IPS-18a (cell line): ENCODE data around the gene LRP1B.

Experiments used
- H3K27ac ChIP-seq: one replicate; pipeline ENCODE4 v1.5.1; 2013; ENCODE audit warnings: low read length
- H3K27me3 ChIP-seq: one replicate; pipeline ENCODE4 v1.6.1; 2013; ENCODE audit warnings: mild to moderate bottlenecking, low read length; ENCODE audit not compliant: control insufficient read depth, insufficient read depth
- H3K36me3 ChIP-seq: one replicate; pipeline ENCODE4 v1.6.1; 2013; ENCODE audit warnings: low read depth, low read length; ENCODE audit not compliant: control insufficient read depth
- H3K4me1 ChIP-seq: one replicate; pipeline ENCODE4 v1.6.1; 2013; ENCODE audit warnings: low read depth, low read length; ENCODE audit not compliant: control insufficient read depth
- H3K4me3 ChIP-seq: one replicate; pipeline ENCODE4 v1.5.1; 2013; ENCODE audit warnings: low read length
- H3K9ac ChIP-seq: one replicate; pipeline ENCODE4 v1.6.1; 2013; ENCODE audit warnings: mild to moderate bottlenecking, low read length, moderate library complexity
- H3K9me3 ChIP-seq: one replicate; pipeline ENCODE4 v1.6.1; 2013; ENCODE audit warnings: low read depth, low read length; ENCODE audit not compliant: control insufficient read depth

The LRP1B gene

GRCh38 chr2:140498360-140498759 lies 1632.5 kb downstream of the LRP1B start:
- Histone ChIP-seq H3K36me3 (no peaks in the 10 kb centered on the region), H3K9ac (no peak overlapping the region), H3K4me1 (no peaks in the 10 kb centered on the region), H3K27me3 (no peaks in the 10 kb centered on the region), H3K4me3 (no peak overlapping the region), H3K9me3 (no peaks in the 10 kb centered on the region), H3K27ac (no peak overlapping the region)

GRCh38 chr2:140496714-140497113 lies 1634.1 kb downstream of the LRP1B start:
- Histone ChIP-seq H3K9me3 (no peaks in the 10 kb centered on the region), H3K4me3 (no peak overlapping the region), H3K27me3 (no peaks in the 10 kb centered on the region), H3K27ac (no peak overlapping the region), H3K4me1 (no peaks in the 10 kb centered on the region), H3K36me3 (no peaks in the 10 kb centered on the region), H3K9ac (no peak overlapping the region)

- Histone ChIP-seq H3K27ac (no peak overlapping the region), H3K27me3 (no peaks in the 10 kb centered on the region), H3K36me3 (no peaks in the 10 kb centered on the region), H3K4me1 (no peaks in the 10 kb centered on the region), H3K9ac (no peak overlapping the region), H3K9me3 (no peaks in the 10 kb centered on the region), H3K4me3 (no peak overlapping the region)
These were observed 1638.9 kb downstream of the LRP1B start for GRCh38 chr2:140491876-140492275.

GRCh38 chr2:140489193-140489592 lies 1641.6 kb downstream of the LRP1B start:
- no peak overlapping the region for H3K4me3 ChIP-seq
- no peaks in the 10 kb centered on the region for H3K36me3 ChIP-seq
- H3K27me3 ChIP-seq, result no peaks in the 10 kb centered on the region
- H3K4me1 ChIP-seq, result no peaks in the 10 kb centered on the region
- no peaks in the 10 kb centered on the region for H3K9me3 ChIP-seq
- H3K27ac ChIP-seq, result no peak overlapping the region
- no peak overlapping the region for H3K9ac ChIP-seq

GRCh38 chr2:140481136-140481535 lies 1649.7 kb downstream of the LRP1B start:
- Histone ChIP-seq H3K9me3 (no peaks in the 10 kb centered on the region), H3K4me1 (no peaks in the 10 kb centered on the region), H3K36me3 (no peaks in the 10 kb centered on the region), H3K27ac (no peak overlapping the region), H3K9ac (no peak overlapping the region), H3K4me3 (no peak overlapping the region), H3K27me3 (no peaks in the 10 kb centered on the region)

- Histone ChIP-seq H3K9ac (no peak overlapping the region), H3K27me3 (no peaks in the 10 kb centered on the region), H3K9me3 (no peaks in the 10 kb centered on the region), H3K36me3 (no peaks in the 10 kb centered on the region), H3K27ac (no peak overlapping the region), H3K4me3 (no peak overlapping the region), H3K4me1 (peaks cover 9% of the 10 kb centered on the region)
These were observed 1657.0 kb downstream of the LRP1B start for GRCh38 chr2:140473851-140474250.

GRCh38 chr2:140472676-140473075 lies 1658.1 kb downstream of the LRP1B start:
- H3K4me1 ChIP-seq, result peaks cover 9% of the 10 kb centered on the region
- H3K9me3 ChIP-seq, result no peaks in the 10 kb centered on the region
- no peaks in the 10 kb centered on the region for H3K36me3 ChIP-seq
- no peak overlapping the region for H3K4me3 ChIP-seq
- no peaks in the 10 kb centered on the region for H3K27me3 ChIP-seq
- H3K9ac ChIP-seq, result no peak overlapping the region
- H3K27ac ChIP-seq, result no peak overlapping the region

- no peak overlapping the region for H3K27ac ChIP-seq
These were observed 1665.5 kb downstream of the LRP1B start for GRCh38 chr2:140465301-140465700.

GRCh38 chr2:140462990-140463389 lies 1667.8 kb downstream of the LRP1B start:
- H3K9ac ChIP-seq, result no peak overlapping the region
- no peaks in the 10 kb centered on the region for H3K4me1 ChIP-seq
- no peaks in the 10 kb centered on the region for H3K9me3 ChIP-seq
- H3K27me3 ChIP-seq, result no peaks in the 10 kb centered on the region
- H3K36me3 ChIP-seq, result no peaks in the 10 kb centered on the region
- no peak overlapping the region for H3K27ac ChIP-seq
- no peak overlapping the region for H3K4me3 ChIP-seq

More at GRCh38 chr2:140465301-140465700, 1665.5 kb downstream of the LRP1B start:
- no peaks in the 10 kb centered on the region for H3K9me3 ChIP-seq
- H3K4me1 ChIP-seq, result no peaks in the 10 kb centered on the region
- no peak overlapping the region for H3K9ac ChIP-seq
- H3K27me3 ChIP-seq, result no peaks in the 10 kb centered on the region
- H3K4me3 ChIP-seq, result no peak overlapping the region
- no peaks in the 10 kb centered on the region for H3K36me3 ChIP-seq

GRCh38 chr2:140457483-140457882 lies 1673.3 kb downstream of the LRP1B start:
- H3K27ac ChIP-seq, result no peak overlapping the region
- no peaks in the 10 kb centered on the region for H3K27me3 ChIP-seq
- H3K9me3 ChIP-seq, result no peaks in the 10 kb centered on the region
- no peak overlapping the region for H3K9ac ChIP-seq
- H3K4me1 ChIP-seq, result no peaks in the 10 kb centered on the region
- no peaks in the 10 kb centered on the region for H3K36me3 ChIP-seq
- no peak overlapping the region for H3K4me3 ChIP-seq

- no peak overlapping the region for H3K4me3 ChIP-seq
- H3K27ac ChIP-seq, result no peak overlapping the region
- no peaks in the 10 kb centered on the region for H3K27me3 ChIP-seq
These were observed 1675.5 kb downstream of the LRP1B start for GRCh38 chr2:140455315-140455714.

GRCh38 chr2:140454717-140455116 lies 1676.1 kb downstream of the LRP1B start:
- no peak overlapping the region for H3K4me3 ChIP-seq
- no peak overlapping the region for H3K27ac ChIP-seq
- no peak overlapping the region for H3K9ac ChIP-seq
- H3K9me3 ChIP-seq, result no peaks in the 10 kb centered on the region
- no peaks in the 10 kb centered on the region for H3K36me3 ChIP-seq
- no peaks in the 10 kb centered on the region for H3K4me1 ChIP-seq
- H3K27me3 ChIP-seq, result no peaks in the 10 kb centered on the region

More at GRCh38 chr2:140455315-140455714, 1675.5 kb downstream of the LRP1B start:
- H3K9me3 ChIP-seq, result no peaks in the 10 kb centered on the region
- no peaks in the 10 kb centered on the region for H3K36me3 ChIP-seq
- H3K4me1 ChIP-seq, result no peaks in the 10 kb centered on the region
- no peak overlapping the region for H3K9ac ChIP-seq
